CD4-positive, CD25-positive, alpha-beta regulatory T cell (primary cell): ENCODE measurements around the gene RSPH3. TPM values are rescaled to one million over a fixed set of nuclear protein-coding genes. Genes with fewer than 3 reads are reported as not detected.
A peak's percentile ranks its signal among the peaks of the same experiment; 100 is the strongest.
"Not testable (repeated sequence)": the region's sequence is repeated elsewhere in the genome, so short reads cannot be mapped to it uniquely, and the experiment has no call there.

Experiments used
- ATAC-seq, 2 donors: fragments of 150-1000 bp; cut with Tn5 transposase; one replicate each; pipeline ENCODE4 v1.10.0; 2021; ENCODE audit warnings: low read depth in 2 of 2, moderate number of reproducible peaks in 2 of 2, moderate library complexity in 1 of 2
- DNase-seq, 3 donors: peaks; one replicate each; pipeline versions ENCODE4 v3.0.0 to v3.0.0-alpha.2; 2012 to 2022; ENCODE audit warnings: mixed read lengths in 1 of 3
- H3K27ac ChIP-seq: one replicate; pipeline ENCODE4 v1.7.0; 2013; ENCODE audit warnings: mild to moderate bottlenecking, low read length; ENCODE audit not compliant: insufficient read depth, poor library complexity, severe bottlenecking
- H3K27me3 ChIP-seq: one replicate; pipeline ENCODE4 v1.7.0; 2013; ENCODE audit warnings: low read length; ENCODE audit not compliant: control insufficient read depth, insufficient read depth
- H3K36me3 ChIP-seq: one replicate; pipeline ENCODE4 v1.7.0; 2013; ENCODE audit warnings: mild to moderate bottlenecking, low read length, moderate library complexity; ENCODE audit not compliant: control insufficient read depth, insufficient read depth
- H3K4me1 ChIP-seq: 2 replicates; pipeline ENCODE4 v1.7.0; 2013; ENCODE audit warnings: mild to moderate bottlenecking, low read length; ENCODE audit not compliant: insufficient read depth, control insufficient read depth, poor library complexity, severe bottlenecking
- H3K4me3 ChIP-seq: one replicate; pipeline ENCODE4 v1.7.0; 2013; ENCODE audit warnings: low read depth, mild to moderate bottlenecking, low read length, moderate library complexity
- H3K9me3 ChIP-seq, 2 experiments: 1 replicate in 1 of 2; 2 replicates in 1 of 2; pipeline ENCODE4 v1.7.0; 2013; ENCODE audit warnings: low read length in 2 of 2, mild to moderate bottlenecking in 1 of 2, moderate library complexity in 1 of 2; ENCODE audit not compliant: control insufficient read depth in 2 of 2
- H3K27ac Mint-ChIP-seq, 3 donors: one replicate each; pipeline ENCODE4 v1.8.0; 2020 to 2022; ENCODE audit warnings: mild to moderate bottlenecking in 3 of 3, mixed read lengths in 3 of 3, moderate library complexity in 2 of 3
- H3K27me3 Mint-ChIP-seq: one replicate; pipeline ENCODE4 v1.8.0; 2022; ENCODE audit warnings: mild to moderate bottlenecking, mixed read lengths
- H3K36me3 Mint-ChIP-seq: one replicate; pipeline ENCODE4 v1.8.0; 2020; ENCODE audit warnings: mixed read lengths
- H3K4me1 Mint-ChIP-seq, 4 donors: one replicate each; pipeline ENCODE4 v1.8.0; 2020 to 2022; ENCODE audit warnings: mixed read lengths in 4 of 4, mild to moderate bottlenecking in 1 of 4
- H3K4me3 Mint-ChIP-seq, 4 donors: one replicate each; pipeline ENCODE4 v1.8.0; 2020 to 2022; ENCODE audit warnings: mild to moderate bottlenecking in 4 of 4, mixed read lengths in 4 of 4, moderate library complexity in 3 of 4
- H3K9me3 Mint-ChIP-seq, 7 donors: one replicate each; pipeline ENCODE4 v1.8.0; 2020 to 2022; ENCODE audit warnings: mixed read lengths in 7 of 7, mild to moderate bottlenecking in 3 of 7, moderate library complexity in 2 of 7
- polyA plus RNA-seq, 4 donors: library from polyadenylated mRNA; unstranded; fragments of 300-500 nt; fragmentation: Illumina TruSeq; gene quantifications; one replicate each; pipeline ENCODE4 v1.2.3, GENCODE V29; 2021
- total RNA-seq: library from RNA; stranded (reverse); gene quantifications from one replicate; pipeline ENCODE4 v1.2.3, GENCODE V29; 2022

The RSPH3 gene
- total and polyA plus RNA-seq, 5 donors from 2014 or later: 1.5 to 3.4 (median 2.4) TPM

GRCh38 chr6:159036673-159037072, 36.7 kb upstream of the RSPH3 start:
- peak overlapping the region in 1 of 3 donors; percentile 89 for H3K27ac Mint-ChIP-seq
- peaks cover 56% of the 10 kb centered on the region for H3K36me3 Mint-ChIP-seq
- Histone ChIP-seq H3K36me3 (peaks cover 73% of the 10 kb centered on the region), H3K9me3 (no peaks in the 10 kb centered on the region), H3K4me3 (no peak overlapping the region), H3K4me1 (peaks cover 58% of the 10 kb centered on the region), H3K27ac (peak overlapping the region; percentile 93), H3K27me3 (no peaks in the 10 kb centered on the region)
- ATAC-seq (no peak), DNase-seq (no peak)
- H3K4me3 Mint-ChIP-seq: peak overlapping the region in 2 of 4 donors; percentile 31 to 68
- H3K27me3 Mint-ChIP-seq: no peaks in the 10 kb centered on the region
- peaks cover 0 to 2% (median 0%) of the 10 kb centered on the region in 7 donors for H3K9me3 Mint-ChIP-seq
- peaks cover 20 to 76% (median 47%) of the 10 kb centered on the region in 4 donors for H3K4me1 Mint-ChIP-seq

GRCh38 chr6:159035891-159036290, 35.9 kb upstream of the RSPH3 start:
- H3K4me3 Mint-ChIP-seq: peak overlapping the region in 3 of 4 donors; percentile 22 to 83 (median 38)
- H3K36me3 Mint-ChIP-seq: peaks cover 48% of the 10 kb centered on the region
- H3K36me3 ChIP-seq: peaks cover 66% of the 10 kb centered on the region
- peaks cover 50% of the 10 kb centered on the region for H3K4me1 ChIP-seq
- H3K27ac Mint-ChIP-seq: peak overlapping the region in 2 of 3 donors; percentile 36 to 94
- no peaks in the 10 kb centered on the region for H3K9me3 ChIP-seq
- no peak overlapping the region for H3K27ac ChIP-seq
- H3K9me3 Mint-ChIP-seq: peaks cover 0 to 2% (median 0%) of the 10 kb centered on the region in 7 donors
- no peaks in the 10 kb centered on the region for H3K27me3 Mint-ChIP-seq
- no peak overlapping the region for H3K4me3 ChIP-seq
- ATAC-seq: no peak
- H3K4me1 Mint-ChIP-seq: peaks cover 20 to 68% (median 42%) of the 10 kb centered on the region in 4 donors
- no peaks in the 10 kb centered on the region for H3K27me3 ChIP-seq
- DNase-seq: no peak

GRCh38 chr6:159033160-159034049, 33.4 kb upstream of the RSPH3 start:
- peaks cover 26% of the 10 kb centered on the region for H3K4me1 ChIP-seq
- H3K9me3 ChIP-seq: no peaks in the 10 kb centered on the region
- DNase-seq (no peak), ATAC-seq (peak; percentile 20 to 33)
- H3K9me3 Mint-ChIP-seq: peaks cover 0 to 2% (median 0%) of the 10 kb centered on the region in 7 donors
- peaks cover 17 to 43% (median 28%) of the 10 kb centered on the region in 4 donors for H3K4me1 Mint-ChIP-seq
- peak overlapping the region in 2 of 4 donors; percentile 27 to 51 for H3K4me3 Mint-ChIP-seq
- peaks cover 25% of the 10 kb centered on the region for H3K36me3 Mint-ChIP-seq
- peak overlapping the region; percentile 41 for H3K27ac ChIP-seq
- no peaks in the 10 kb centered on the region for H3K27me3 ChIP-seq
- no peak overlapping the region for H3K4me3 ChIP-seq
- peak overlapping the region in 1 of 3 donors; percentile 71 for H3K27ac Mint-ChIP-seq
- H3K27me3 Mint-ChIP-seq: no peaks in the 10 kb centered on the region
- peaks cover 41% of the 10 kb centered on the region for H3K36me3 ChIP-seq

GRCh38 chr6:159031846-159032245, 31.8 kb upstream of the RSPH3 start:
- Histone ChIP-seq H3K9me3 (no peaks in the 10 kb centered on the region), H3K4me1 (peaks cover 14% of the 10 kb centered on the region), H3K4me3 (no peak overlapping the region), H3K36me3 (peaks cover 26% of the 10 kb centered on the region), H3K27ac (no peak overlapping the region), H3K27me3 (no peaks in the 10 kb centered on the region)
- Mint-ChIP-seq H3K9me3 (peaks cover 0 to 2% (median 0%) of the 10 kb centered on the region in 7 donors), H3K4me3 (no peak overlapping the region), H3K27me3 (no peaks in the 10 kb centered on the region), H3K4me1 (peaks cover 17 to 29% (median 22%) of the 10 kb centered on the region in 4 donors), H3K36me3 (peaks cover 19% of the 10 kb centered on the region), H3K27ac (no peak overlapping the region)
- DNase-seq (no peak), ATAC-seq (no peak)

- H3K27me3 ChIP-seq: no peaks in the 10 kb centered on the region
- Mint-ChIP-seq H3K27me3 (no peaks in the 10 kb centered on the region), H3K9me3 (peaks cover 0 to 11% (median 6%) of the 10 kb centered on the region in 7 donors), H3K4me1 (peaks cover 12 to 15% (median 13%) of the 10 kb centered on the region in 4 donors), H3K27ac (no peak overlapping the region), H3K4me3 (no peak overlapping the region), H3K36me3 (peaks cover 16% of the 10 kb centered on the region)
- ATAC-seq (no peak), DNase-seq (no peak)
- no peak overlapping the region for H3K27ac ChIP-seq
- H3K4me3 ChIP-seq: no peak overlapping the region
- H3K4me1 ChIP-seq: peaks cover 2% of the 10 kb centered on the region
- peaks cover 2 to 8% of the 10 kb centered on the region in 2 experiments for H3K9me3 ChIP-seq
- peaks cover 9% of the 10 kb centered on the region for H3K36me3 ChIP-seq
Measured at GRCh38 chr6:159030168-159030567, 30.2 kb upstream of the RSPH3 start.

- not testable (repeated sequence) for H3K27me3 ChIP-seq, H3K4me1 ChIP-seq, DNase-seq, H3K36me3 ChIP-seq, H3K4me3 ChIP-seq, H3K27ac ChIP-seq, H3K27ac Mint-ChIP-seq, ATAC-seq, H3K27me3 Mint-ChIP-seq
- H3K9me3 ChIP-seq: peaks cover 2 to 23% of the 10 kb centered on the region in 2 experiments
- peaks cover 26% of the 10 kb centered on the region for H3K36me3 Mint-ChIP-seq
- H3K4me3 Mint-ChIP-seq: peak overlapping the region in 1 of 4 donors; percentile 72
- H3K4me1 Mint-ChIP-seq: peaks cover 0 to 16% (median 2%) of the 10 kb centered on the region in 4 donors
- peaks cover 0 to 30% (median 17%) of the 10 kb centered on the region in 7 donors for H3K9me3 Mint-ChIP-seq
Measured at GRCh38 chr6:159025224-159025623, 25.2 kb upstream of the RSPH3 start.

GRCh38 chr6:159023893-159024292, 23.9 kb upstream of the RSPH3 start:
- DNase-seq: no peak
- no peaks in the 10 kb centered on the region for H3K36me3 ChIP-seq
- H3K27me3 ChIP-seq: no peaks in the 10 kb centered on the region
- Mint-ChIP-seq H3K27me3 (no peaks in the 10 kb centered on the region), H3K36me3 (peaks cover 26% of the 10 kb centered on the region), H3K4me3 (no peak overlapping the region), H3K9me3 (peaks cover 0 to 30% (median 17%) of the 10 kb centered on the region in 7 donors), H3K27ac (peak overlapping the region in 1 of 3 donors; percentile 32), H3K4me1 (peaks cover 7 to 23% (median 11%) of the 10 kb centered on the region in 4 donors)
- ATAC-seq: no peak
- peaks cover 9% of the 10 kb centered on the region for H3K4me1 ChIP-seq
- peaks cover 2 to 23% of the 10 kb centered on the region in 2 experiments for H3K9me3 ChIP-seq
- no peak overlapping the region for H3K4me3 ChIP-seq
- H3K27ac ChIP-seq: no peak overlapping the region
